ENCODE data around the gene SDC3.

DNA sequence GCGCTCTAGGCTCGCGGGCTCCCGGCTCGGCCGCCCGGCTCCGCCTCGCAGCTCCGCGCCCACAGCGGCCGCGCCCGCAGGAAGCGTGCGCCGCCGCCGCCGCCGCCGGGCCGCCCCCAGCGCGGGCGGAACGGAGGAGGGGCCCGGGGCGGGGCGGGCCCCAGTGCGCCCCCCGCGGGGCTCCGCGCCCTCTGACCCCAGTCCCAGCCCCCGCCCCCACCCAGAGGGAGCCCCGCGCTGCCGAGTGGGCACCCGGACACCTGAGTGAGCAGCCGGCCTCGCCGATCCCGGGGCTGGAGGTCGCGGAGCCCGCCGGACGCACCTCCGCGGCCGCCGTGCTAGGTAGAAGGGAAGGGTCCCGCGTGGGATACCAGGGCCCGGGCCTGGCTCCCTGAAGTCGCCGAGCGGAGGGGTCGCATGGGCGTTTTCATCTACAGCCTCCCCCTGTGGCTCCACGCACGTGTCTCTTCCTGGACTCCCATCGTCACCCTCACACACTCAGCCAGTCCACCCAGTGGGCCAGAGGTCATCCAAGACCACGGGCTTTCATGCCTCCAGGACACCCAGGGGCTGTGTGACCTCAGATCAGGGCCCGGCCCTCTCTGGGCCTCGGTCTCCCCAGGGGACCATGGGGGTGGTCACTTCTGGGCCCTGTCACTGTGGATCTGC is at the start of gene SDC3:
- TF ChIP-seq, protein P1, sequence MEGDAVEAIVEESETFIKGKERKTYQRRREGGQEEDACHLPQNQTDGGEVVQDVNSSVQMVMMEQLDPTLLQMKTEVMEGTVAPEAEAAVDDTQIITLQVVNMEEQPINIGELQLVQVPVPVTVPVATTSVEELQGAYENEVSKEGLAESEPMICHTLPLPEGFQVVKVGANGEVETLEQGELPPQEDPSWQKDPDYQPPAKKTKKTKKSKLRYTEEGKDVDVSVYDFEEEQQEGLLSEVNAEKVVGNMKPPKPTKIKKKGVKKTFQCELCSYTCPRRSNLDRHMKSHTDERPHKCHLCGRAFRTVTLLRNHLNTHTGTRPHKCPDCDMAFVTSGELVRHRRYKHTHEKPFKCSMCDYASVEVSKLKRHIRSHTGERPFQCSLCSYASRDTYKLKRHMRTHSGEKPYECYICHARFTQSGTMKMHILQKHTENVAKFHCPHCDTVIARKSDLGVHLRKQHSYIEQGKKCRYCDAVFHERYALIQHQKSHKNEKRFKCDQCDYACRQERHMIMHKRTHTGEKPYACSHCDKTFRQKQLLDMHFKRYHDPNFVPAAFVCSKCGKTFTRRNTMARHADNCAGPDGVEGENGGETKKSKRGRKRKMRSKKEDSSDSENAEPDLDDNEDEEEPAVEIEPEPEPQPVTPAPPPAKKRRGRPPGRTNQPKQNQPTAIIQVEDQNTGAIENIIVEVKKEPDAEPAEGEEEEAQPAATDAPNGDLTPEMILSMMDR (IDR thresholded peaks at IDR 0.05; ENCODE audit: low read depth, low read length, poor library complexity, severe bottlenecking), result no peak
- TF ChIP-seq EZH2phosphoT487 (IDR thresholded peaks at IDR 0.05; ENCODE audit: borderline replicate concordance, low read length), result peak; percentile 35; the same call in 1 of the 2 replicates
